HG03196 (cell line): Measurements from ENCODE around the gene MRNIP.
"Not testable (repeated sequence)": the region's sequence is repeated elsewhere in the genome, so short reads cannot be mapped to it uniquely, and the experiment has no call there.

Experiments
- ATAC-seq: cut with Tn5 transposase; IDR thresholded peaks from one replicate; pipeline ENCODE4 v1.9.1; 2021; ENCODE audit not compliant: unreplicated experiment

Gene MRNIP

DNA sequence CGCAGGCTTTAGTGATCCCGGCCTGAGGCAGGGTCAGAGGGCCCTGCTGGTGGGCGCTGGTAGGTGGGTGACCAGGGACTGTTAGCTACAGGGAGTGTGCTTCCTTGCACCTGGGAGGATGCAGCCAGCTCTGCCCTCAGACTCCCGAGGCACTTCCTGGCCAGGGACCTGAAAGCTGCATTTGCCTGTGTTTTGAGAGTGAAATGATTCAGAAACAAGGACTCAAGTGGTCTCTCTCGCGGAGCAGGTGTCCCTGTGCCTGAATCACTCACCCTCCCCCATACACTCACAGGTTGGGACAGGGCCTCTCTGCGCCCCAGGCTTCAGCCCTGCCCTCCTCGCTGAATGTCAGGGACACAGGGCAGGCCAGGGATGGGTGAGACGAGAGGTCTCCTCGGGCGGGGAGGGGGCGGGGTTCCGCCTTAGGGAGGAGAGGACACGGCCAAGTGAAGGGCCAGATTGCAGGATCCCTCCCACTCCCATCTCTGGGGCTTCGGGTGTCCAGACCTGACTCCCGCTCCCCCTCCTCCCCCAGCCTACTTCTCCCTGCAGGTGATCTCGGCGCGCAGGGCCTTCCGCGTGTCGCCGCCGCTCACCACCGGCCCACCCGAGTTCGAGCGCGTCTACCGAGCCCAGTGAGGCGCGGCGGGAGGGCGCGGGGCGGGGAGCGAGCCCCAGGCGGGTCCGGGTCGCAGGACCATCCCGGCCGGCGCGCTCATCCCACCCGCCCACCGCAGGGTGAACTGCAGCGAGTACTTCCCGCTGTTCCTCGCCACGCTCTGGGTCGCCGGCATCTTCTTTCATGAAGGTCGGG lies 63.4 kb downstream of the MRNIP start:
- ATAC-seq, result no peak

DNA sequence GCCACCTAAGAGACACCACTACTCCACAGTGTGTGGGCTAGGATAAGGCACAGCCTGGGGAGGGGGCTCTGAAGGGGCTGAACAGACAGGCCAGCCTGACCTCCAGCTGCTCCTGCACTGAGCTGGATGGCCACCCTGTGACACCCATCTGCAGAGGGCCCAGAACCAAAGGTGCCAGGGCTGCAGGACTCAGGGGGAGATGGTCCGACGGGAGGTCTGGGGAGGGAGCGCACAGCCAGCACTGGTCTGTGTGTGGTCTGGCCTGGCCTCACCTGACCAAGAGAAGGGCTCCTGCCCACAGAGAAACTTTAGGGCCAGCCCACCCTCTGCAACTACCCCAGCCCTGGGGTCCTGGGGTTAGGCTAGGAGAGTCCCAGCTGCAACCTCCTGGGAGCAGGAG lies 64.0 kb downstream of the MRNIP start:
- ATAC-seq, result no peak

DNA sequence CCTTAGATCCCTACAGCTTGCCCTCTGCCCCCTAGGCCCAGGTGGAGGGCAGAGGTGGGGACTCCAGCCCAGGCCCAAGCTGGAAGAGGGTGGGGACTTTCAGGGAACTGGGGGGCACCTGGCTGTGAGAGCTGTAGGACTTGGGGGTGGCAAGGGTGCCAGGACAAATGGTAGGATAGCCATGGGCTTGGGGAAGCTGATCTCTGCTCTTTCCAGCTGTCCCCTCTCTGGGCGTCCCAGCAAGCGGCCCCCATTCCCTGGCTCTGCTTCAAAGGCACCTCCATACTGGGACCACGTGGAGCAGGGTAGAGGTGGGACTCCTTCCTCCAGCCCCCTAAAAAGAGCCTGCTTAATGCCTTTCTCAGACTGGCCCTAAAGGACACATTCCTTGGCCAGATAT lies 64.4 kb downstream of the MRNIP start:
- no peak for ATAC-seq

DNA sequence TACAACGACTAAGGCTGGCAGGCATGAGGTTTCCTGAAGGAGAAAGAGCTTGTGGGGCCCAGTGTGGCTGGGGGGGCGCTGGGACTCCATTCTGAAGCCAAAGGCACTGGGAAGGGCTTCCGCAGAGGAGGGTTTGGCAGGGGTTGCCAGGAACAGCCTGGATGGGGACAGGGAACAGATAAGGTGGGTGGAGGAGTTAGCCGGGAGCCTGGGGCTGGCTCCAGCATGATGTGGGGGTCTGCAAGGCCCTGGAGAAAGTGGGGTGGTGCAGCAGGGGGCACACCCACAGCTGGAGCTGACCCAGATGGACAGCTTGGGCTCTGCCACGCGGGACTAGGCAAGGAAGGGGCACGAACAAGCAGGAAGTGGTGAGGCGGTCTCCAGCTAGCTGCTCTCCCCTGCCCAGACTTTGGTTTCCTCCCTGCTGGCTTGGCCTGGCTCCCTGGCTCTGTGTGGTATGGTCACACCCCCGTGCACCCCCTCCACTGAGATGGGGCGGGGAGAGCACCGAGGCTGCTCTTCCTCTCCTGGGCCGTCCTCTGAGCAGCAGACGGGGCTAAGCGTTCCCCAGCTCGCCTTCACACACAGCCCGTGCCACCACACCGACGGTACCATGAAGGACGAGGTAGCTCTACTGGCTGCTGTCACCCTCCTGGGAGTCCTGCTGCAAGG lies 65.0 kb downstream of the MRNIP start, which contains the start of gene LTC4S:
Gene LTC4S, plus strand, starts transcription at position 519 of the 672 bp plus-strand sequence. Its CDS starts 95 bp downstream, at position 614.
- no peak for ATAC-seq

DNA sequence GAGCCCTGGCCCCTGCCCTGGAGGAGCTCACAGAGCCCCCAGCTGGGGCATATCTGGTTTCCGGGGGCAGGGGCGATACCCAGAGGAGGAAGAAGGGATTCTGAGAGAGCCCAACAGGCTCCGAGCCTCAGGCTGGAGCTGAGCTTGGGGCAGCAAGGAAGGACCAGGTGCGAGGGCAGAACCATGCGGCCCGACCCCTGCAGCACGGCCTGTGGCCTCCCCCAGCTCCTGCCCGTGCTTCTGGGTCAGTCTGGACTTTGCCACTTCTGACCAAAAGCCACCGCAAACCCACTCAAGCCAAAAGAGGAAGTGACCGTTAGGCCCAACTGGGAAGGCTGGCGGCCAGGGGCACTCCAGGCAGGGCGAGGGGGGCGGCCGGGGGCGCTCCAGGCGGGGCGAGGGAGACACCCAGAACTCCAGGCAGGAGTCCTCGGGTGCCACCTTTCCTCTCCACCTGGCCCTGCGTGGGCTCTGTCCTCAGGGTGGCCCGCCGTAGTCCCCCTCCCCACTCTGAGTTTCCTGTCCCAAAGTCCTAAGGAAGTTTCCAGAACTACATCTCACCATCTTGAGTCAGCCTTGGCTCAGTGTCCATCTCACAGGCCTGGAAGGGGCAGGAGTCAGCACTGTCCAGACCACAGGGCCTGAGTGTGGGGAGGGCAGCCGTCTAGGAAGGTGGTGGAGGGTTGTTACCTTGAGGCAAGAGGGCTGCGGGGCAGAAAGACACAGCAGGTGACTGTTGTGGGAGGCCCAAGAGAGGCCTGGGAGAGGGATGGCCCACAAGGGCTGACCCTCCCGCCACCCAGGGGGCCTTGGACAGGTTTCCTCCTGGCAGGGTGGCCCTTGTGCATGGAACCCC lies 65.8 kb downstream of the MRNIP start:
- no peak for ATAC-seq

DNA sequence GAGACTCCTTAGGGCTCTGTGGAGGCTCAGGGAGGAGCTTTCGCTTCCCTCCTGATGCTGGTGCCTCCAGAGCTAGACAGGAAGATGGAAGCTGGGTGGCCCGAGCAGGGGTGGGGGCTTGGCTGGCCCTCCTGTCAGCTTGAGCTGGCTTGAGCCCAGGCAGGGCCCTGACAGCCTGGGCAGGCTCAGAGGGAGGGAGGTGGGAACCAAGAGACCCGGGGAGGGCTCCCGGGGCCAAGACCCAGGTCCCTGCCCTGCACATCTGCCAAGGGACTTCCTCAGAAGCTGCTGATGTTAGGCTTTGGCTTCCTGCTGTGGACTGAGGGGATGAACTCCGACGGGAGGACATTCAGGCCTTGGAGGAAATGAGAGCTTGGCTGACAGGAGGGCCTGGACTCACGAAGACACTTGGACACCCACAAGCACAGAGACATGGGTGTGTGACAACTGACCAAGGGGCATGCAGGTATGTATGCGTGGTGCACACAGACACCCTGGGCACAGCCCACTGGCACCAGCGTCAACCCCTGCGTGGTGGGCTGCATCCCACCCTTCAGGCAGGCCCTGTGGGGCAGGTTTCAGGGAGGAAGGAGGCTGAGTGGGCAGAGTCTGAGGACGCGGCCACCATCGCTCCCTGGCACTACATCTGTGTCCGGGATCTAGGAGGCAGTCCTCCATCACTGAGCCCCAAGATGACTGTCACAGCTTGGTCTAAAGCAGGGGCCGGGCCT lies 66.6 kb downstream of the MRNIP start:
- no peak for ATAC-seq

DNA sequence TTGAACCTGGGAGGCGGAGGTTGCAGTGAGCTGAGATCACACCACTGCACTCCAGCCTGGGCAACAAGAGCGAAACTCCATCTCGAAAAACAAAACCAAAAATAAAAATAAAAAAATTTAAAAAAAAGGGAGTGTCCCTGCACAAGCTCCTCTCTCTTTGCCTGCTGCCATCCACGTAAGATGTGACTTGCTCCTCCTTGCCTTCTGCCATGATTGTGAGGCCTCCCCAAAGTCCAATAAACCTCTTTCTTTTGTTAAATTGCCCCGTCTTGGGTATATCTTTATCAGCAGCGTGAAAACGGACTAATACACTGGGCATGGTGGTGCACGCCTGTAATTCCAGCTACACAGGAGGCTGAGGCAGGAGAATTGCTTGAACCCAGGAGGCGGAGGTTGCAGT lies 69.3 kb downstream of the MRNIP start:
- ATAC-seq, result not testable (repeated sequence)

DNA sequence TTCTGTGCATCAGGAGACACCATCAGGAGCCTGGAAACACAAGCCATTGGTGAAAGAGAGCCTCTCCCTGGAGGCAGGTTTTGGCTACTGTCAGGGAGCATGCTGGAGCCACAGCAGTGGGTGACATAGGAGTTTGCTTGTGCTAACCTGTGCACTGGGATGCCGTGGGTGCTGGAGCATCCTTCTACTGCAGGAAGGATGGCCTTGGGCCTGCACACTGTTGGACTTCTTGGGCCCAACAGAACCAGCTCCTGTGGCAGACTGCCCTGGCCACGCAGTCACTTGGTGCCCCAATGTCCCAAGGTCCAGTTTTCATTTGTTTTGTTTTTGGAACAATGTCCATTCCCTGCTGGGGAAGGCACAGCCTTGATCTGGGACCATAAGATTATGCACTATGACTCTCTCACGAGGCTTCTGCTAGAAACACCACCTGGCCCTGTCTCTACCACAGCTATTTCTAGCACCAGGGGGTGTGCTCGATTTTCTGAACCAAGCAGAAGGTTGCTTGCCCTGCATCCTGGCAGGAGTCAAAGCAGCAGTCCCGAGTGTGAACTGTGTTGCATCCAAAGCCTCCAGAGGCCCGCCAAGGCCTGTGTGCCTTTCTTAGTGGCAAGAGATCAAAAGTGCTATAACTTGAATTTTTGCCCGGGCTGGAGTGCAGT lies 70.3 kb downstream of the MRNIP start:
- no peak for ATAC-seq
